GM19351 (cell line): ENCODE data around the gene STARD3.

Source experiments
- ATAC-seq: cut with Tn5 transposase; IDR thresholded peaks from one replicate; pipeline ENCODE4 v1.9.1; 2021; ENCODE audit warnings: mild to moderate bottlenecking, moderate library complexity; ENCODE audit not compliant: unreplicated experiment

STARD3 gene

GRCh38 chr17:39658346-39658745, 21.4 kb downstream of the STARD3 start:
- ATAC-seq: no peak

DNA sequence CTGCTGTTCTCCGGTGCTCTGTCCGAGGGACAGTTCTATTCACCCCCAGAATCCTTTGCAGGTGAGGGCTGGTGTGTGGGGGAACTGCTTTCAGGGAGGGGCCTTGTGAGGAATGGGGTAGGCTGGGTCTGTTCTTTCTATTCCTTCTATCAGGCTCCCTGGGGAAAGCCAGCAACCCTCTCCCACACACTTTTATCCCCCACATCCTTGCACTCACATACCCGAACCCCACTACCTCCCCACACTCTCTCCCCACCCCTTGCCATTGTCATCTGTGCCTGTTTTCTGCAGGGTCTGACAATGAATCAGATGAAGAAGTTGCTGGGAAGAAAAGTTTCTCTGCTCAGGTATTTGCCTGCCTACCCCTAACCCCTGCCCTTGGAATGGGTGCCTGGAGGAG, 21.8 kb downstream of the STARD3 start:
- ATAC-seq: no peak

DNA sequence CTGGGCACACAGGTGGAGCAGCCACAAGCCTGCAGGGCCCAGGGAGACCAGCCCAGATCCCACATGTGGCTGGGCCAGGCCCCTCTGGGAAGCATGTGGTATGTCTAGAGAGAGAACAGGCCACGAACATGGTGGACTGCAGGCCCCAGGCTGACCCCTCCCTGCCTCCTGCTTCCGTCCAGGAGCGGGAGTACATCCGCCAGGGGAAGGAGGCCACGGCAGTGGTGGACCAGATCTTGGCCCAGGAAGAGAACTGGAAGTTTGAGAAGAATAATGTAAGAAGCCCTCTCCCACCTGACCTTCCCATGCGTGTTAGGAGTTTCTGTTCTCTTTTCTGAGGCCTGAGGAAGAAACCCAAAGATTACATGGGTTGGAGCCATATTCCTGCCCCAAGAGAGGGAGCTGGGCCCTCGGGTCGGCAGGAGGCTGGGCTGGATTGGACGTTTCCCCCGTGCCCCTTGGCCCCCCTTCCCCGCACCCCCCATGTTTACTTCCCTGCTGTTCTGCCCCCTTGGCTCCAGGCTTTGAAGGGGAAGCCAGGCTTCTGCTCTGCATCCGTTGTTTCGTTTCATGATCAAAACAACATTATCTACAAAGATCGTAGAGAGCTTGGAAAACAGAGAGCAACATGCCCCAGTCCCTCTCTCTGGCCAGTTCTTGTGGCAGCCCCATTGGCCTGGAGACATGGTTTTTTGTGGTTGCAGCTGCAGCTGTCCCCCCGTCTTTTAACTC, 22.5 kb downstream of the STARD3 start:
- ATAC-seq: no peak

DNA sequence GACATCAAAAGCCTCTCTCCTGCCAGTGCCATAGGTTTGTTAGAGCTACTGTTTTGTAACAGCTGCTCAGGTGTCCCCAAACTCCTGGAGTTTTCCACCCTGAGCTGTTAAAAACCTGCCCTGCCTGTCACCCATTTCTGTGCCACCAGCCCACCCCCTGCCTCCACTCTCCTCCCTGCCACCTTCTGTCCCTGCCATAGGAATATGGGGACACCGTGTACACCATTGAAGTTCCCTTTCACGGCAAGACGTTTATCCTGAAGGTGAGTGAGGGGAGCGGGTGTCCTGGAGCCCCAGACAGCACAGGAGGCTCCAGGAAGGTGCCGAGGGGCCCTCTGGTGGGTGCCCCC, 23.0 kb downstream of the STARD3 start:
- no peak for ATAC-seq

DNA sequence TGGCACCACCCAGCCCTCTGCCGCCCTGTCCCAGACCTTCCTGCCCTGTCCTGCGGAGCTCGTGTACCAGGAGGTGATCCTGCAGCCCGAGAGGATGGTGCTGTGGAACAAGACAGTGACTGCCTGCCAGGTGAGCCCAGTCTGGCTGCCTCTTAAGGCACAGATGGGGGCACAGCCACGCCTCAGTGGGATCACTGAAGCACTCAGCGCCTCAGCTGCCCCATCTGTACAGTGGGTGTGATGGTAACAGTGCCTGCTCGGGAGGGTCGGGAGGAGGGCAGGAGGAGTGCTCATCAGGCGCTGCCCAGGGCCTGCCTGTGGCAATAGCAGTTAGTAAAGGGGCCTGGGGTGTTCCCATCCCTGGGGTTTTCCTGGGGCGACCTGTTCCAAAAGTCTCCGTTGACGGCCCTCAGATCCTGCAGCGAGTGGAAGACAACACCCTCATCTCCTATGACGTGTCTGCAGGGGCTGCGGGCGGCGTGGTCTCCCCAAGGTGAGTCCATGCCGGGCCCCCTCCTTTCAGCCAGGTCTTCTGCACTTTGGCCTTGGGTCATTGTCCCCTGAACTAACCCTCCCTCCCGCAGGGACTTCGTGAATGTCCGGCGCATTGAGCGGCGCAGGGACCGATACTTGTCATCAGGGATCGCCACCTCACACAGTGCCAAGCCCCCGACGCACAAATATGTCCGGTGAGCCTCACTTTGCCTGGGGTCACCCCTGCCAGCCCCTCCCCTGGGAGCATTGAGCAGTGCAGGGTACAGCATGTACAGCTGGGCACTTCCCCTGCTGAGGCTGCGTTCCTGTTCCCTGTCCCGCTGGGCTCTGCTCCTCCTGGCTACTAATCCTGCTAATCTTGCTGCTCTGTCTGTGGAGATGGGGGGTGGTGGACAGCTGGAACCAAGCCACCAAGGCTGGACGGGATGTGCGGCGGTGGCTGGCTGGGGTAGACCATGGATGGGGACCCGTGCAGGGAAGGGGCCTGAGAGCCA, 23.7 kb downstream of the STARD3 start:
- no peak for ATAC-seq

- no peak for ATAC-seq
Measured at GRCh38 chr17:39661744-39662541, 25.0 kb downstream of the STARD3 start.

- no peak for ATAC-seq
Measured at GRCh38 chr17:39662551-39663339, 25.8 kb downstream of the STARD3 start.

GRCh38 chr17:39663340-39663687, 26.4 kb downstream of the STARD3 start:
- no peak for ATAC-seq

DNA sequence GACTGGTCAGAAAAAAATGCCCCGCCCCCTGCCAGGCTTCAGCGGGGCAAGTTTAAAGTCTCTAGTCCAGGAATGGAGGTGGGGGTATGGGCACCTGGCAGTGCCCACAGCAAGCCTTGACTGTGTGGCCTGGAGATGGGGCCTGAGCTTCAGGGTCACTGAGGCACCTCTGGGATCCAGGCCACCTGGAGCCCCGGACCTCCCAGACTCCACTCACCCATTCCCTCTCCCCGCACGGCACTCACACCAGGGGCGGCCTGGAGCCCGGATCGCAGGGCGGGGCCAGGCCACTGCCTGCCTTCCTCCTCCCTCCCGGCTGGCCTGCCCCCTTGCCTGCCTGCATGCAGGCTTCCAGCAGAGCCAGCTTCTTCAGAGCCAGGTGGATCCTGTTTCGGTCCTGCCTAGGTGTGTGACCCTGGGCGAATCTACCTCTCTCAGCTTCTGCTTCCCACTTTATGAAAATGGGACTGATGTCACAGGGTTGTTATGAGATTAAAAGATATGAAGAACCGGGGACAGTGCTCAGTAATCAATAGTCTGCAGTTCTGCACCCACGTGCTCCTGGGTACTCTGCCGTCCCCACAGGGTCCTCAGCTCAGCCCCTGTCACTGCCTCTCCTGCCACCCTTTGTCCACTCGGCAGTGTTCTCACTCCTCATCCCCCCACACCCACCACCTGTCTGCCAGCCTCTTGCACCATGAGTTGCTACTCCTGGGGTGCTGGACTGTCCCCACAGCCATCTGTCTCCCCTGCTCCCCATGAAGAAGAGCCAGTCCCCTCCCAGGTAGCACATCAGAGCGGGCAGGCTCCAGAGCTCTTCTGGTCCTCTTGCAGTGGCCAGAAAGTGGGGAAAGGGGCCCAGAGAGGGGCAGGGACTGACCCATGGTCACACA, 27.0 kb downstream of the STARD3 start:
- no peak for ATAC-seq

DNA sequence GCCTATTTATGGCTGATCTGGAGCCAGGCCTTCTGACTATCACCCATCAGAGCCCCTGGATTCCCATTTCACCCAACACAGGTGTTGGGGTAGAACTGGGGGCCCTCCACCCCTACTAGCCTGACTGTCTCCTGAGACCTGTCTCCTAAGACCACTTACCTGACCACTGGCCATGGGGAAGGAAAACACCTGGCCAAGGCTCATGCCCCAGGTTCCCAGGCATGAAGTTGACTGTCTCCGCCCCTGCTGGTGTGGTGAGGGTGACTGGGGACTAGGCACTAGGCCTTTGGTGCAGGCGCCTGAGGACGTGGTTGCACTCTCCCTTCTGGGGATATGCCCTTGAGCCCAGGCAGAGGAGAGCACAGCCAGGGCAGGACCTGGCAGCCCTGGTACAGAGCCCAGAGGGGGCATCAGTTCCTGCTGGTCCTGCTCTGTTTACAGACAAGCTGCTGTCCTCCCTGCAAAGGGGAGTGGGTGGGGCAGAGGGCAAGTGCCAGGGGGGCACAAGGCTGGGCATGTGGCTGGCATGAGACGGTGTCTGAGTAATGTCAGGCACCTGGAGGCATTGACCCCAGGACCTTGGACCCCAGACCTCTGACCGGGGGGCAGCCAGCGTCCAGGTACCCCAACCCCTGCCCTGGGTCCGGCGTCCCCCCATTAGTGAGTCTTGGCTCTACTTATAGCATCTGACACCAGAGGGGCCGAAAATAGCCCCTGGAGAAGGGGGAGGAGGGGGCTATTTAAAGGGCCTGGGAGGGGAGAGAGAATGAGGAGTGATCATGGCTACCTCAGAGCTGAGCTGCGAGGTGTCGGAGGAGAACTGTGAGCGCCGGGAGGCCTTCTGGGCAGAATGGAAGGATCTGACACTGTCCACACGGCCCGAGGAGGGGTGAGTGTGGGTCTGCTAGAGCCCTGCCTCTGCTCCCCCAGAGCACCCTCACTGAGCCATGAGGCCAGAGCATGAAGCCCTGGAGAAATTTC, 27.9 kb downstream of the STARD3 start, which contains the start of gene TCAP:
Gene TCAP (plus strand): TSS at position 769 of the 981 bp plus-strand sequence. CDS start 11 bp downstream, at position 780.
- ATAC-seq: no peak

GRCh38 chr17:39665642-39666224, 28.8 kb downstream of the STARD3 start:
- no peak for ATAC-seq

DNA sequence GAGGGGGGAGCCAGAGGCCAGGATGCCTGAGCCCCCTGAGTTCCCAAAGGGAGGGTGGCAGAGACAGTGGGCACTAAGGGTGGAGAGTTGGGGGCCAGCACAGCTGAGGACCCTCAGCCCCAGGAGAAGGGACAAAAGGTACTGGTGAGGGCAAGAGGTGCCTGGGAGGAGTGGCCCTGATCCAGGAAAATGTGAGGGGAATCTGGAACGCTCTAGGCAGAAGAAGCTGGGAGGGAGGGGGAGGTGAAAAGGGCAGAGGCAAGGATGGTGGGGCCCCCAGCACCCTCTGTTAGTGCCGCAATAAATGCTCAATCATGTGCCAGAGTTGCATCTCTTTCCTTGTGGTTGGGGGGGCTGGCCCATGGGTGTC, 29.3 kb downstream of the STARD3 start:
- no peak for ATAC-seq

DNA sequence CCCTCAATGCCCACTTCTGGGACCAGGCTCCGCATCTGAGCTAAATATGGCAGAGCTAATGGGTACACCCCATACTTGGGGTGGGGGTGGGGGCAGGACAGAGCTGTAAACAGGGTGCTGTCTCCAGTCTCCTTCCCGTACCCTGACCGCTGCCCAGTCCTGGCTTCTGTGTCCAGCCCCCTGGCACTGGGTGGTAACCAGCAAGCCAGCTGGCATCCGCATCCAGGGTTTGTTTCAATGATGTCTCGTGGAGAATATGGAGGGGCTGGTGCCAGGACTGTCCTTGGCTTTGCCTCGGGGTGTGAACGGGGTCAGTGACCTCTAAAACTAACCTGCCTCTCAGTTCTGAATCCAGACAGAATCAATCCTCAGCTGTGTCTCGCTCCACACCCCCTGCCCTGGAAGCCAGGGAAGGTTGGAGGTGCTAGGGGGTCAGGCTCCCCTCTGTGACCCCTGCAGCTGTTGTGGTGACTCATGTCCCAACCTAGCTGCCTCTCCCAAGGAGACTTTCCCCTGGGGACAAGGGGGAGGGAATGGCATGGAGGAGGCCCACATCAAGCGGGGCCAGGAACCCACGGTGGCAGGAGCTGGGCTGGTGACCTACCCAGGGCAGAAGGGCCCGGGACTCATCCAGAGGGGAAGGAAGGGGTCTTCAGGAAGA, 29.8 kb downstream of the STARD3 start:
- ATAC-seq: no peak

- no peak for ATAC-seq
Measured at GRCh38 chr17:39667262-39667944, 30.5 kb downstream of the STARD3 start.

DNA sequence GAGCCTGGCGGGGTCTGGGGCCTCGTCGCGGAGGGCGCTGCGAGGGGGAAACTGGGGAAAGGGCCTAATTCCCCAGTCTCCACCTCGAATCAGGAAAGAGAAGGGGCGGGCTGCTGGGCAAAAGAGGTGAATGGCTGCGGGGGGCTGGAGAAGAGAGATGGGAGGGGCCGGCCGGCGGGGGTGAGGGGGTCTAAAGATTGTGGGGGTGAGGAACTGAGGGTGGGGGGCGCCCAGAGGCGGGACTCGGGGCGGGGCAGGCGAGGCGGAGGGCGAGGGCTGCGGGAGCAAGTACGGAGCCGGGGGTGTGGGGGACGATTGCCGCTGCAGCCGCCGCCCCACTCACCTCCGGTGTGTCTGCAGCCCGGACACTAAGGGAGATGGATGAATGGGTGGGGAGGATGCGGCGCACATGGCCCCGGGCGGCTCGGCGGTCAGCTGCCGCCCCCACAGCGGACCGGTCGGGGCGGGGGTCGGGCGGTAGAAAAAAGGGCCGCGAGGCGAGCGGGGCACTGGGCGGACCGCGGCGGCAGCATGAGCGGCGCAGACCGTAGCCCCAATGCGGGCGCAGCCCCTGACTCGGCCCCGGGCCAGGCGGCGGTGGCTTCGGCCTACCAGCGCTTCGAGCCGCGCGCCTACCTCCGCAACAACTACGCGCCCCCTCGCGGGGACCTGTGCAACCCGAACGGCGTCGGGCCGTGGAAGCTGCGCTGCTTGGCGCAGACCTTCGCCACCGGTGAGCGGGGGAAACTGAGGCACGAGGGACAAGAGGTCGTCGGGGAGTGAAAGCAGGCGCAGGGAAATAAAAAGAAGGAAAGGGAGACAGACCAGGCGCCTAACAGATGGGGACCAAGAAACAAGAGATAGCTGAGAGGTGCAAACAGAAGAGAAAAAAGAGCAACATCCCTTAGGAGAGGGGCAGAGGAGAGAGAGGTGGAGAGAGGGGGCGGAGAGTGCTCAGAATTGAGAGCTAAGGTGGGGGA, 31.3 kb downstream of the STARD3 start, which contains the start of gene PNMT:
Gene PNMT (plus strand): TSS at position 509 of the 980 bp plus-strand sequence. CDS start 23 bp downstream, at position 532.
- no peak for ATAC-seq
